ENCODE data around the gene HYOU1.

The HYOU1 gene

GRCh38 chr11:119031912-119032280 is 25.1 kb downstream of the HYOU1 start:
- no peak for DNase-seq (ENCODE audit: low read depth in 2 of 2)
- no peak for TF ChIP-seq CTCF (IDR thresholded peaks at IDR 0.05; ENCODE audit: low read depth, low read length)
- H3K4me3 ChIP-seq (replicated peaks in 1 of 2; ENCODE audit: low read depth in 2 of 2, low read length in 2 of 2) = no peak overlapping the region

GRCh38 chr11:119030329-119031047 is 26.5 kb downstream of the HYOU1 start, which contains the start of gene SLC37A4:
SLC37A4 (minus strand) TSS chr11:119030877.
- DNase-seq (ENCODE audit: low read depth in 2 of 2) = peak; percentile 98 to 99
- peak within 1 kb of the TSS; percentile 72 to 90 for H3K4me3 ChIP-seq (replicated peaks in 1 of 2; ENCODE audit: low read depth in 2 of 2, low read length in 2 of 2)
- TF ChIP-seq CTCF (IDR thresholded peaks at IDR 0.05; ENCODE audit: low read depth, low read length) = no peak

DNA sequence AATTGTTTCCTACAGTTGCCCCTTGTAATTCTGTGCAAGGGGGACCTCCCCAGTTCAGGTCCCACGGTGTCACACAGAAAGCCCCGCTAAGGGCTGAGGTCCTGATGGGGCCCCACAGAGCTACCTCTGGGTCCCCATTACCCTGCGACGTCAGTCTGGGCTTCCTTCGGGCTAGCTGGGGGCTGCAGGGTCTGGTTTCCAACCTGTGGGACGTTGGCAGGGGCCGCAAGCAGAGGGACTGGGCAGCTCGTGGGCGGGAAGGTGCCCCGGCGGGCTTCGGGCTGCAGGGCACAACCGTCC is 27.0 kb downstream of the HYOU1 start:
- peak overlapping the region; percentile 72 to 90 for H3K4me3 ChIP-seq (replicated peaks in 1 of 2; ENCODE audit: low read depth in 2 of 2, low read length in 2 of 2)
- DNase-seq (ENCODE audit: low read depth in 2 of 2) = no peak
- TF ChIP-seq CTCF (IDR thresholded peaks at IDR 0.05; ENCODE audit: low read depth, low read length) = no peak

GRCh38 chr11:119029340-119030028 is 27.5 kb downstream of the HYOU1 start:
- peak overlapping the region; percentile 72 to 90 for H3K4me3 ChIP-seq (replicated peaks in 1 of 2; ENCODE audit: low read depth in 2 of 2, low read length in 2 of 2)
- TF ChIP-seq CTCF (IDR thresholded peaks at IDR 0.05; ENCODE audit: low read depth, low read length) = no peak
- no peak for DNase-seq (ENCODE audit: low read depth in 2 of 2)

DNA sequence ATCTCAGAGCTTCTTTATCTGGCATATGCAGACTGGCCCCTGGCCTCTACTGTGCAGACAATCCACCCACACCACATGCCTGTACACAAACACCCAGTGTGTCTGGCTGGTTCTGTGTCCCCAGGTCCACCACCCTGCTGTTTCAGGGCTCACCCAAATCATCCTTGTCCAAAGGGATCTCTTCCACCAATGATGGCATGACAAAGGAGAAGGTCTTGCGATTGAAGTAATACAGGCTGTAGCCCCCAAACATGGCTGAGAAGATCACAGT is 28.0 kb downstream of the HYOU1 start:
- TF ChIP-seq CTCF (IDR thresholded peaks at IDR 0.05; ENCODE audit: low read depth, low read length) = no peak
- no peak overlapping the region for H3K4me3 ChIP-seq (replicated peaks in 1 of 2; ENCODE audit: low read depth in 2 of 2, low read length in 2 of 2)
- DNase-seq (ENCODE audit: low read depth in 2 of 2) = no peak

DNA sequence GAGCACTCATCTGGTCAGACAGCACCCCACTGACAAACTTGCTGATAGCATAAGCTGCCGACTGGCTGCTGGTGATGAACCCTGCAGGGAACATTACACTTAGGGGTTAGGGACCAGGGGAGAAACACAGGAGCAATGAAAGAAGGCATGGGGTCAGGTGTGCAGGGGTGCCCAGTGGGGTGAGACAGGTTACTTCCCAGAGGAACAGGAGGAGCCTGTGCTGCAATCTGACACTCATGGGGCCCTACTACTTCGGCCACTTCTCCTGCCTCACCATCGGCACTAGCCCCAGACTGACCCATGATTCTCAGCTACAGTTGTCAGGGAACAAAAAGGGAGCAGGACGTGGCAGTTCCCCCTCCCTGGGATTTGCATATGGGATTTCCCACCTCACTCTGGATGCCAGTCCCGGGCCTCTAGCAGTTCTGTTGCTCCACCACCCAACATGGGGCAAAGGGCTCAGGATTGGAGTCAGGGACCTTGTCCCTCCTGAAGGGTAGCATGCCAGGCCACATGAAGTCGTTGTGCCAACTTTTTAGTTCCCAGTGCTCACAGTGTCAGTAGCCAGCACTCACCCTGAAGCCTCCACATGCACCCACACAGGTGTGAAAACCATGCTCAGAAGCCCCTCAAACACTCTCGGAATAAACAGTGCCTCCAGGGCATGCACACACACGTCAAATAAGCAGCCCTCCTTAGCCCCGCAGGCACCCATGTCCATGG is 28.5 kb downstream of the HYOU1 start:
- no peak overlapping the region for H3K4me3 ChIP-seq (replicated peaks in 1 of 2; ENCODE audit: low read depth in 2 of 2, low read length in 2 of 2)
- no peak for DNase-seq (ENCODE audit: low read depth in 2 of 2)
- TF ChIP-seq CTCF (IDR thresholded peaks at IDR 0.05; ENCODE audit: low read depth, low read length) = no peak
